Stimulated activated CD8-positive, alpha-beta memory T cell treated with anti-CD3 and anti-CD28 coated beads, Interleukin-12 subunit alpha, Interleukin-12 subunit beta, amount 100 ng/mL, for 24 hours (primary cell): ENCODE measurements around the gene MLN.

ENCODE experiments used
- DNase-seq: peaks from one replicate; pipeline ENCODE4 v3.0.0-alpha.2; 2020; ENCODE audit errors: extremely low read depth

The MLN gene

GRCh38 chr6:33788694-33789549 lies 14.9 kb downstream of the MLN start, which contains the start of gene LEMD2:
Gene LEMD2, minus strand, starts transcription at chr6:33789130. Its CDS starts 14 bp downstream, at chr6:33789116.
- peak; percentile 73 for DNase-seq

- DNase-seq = peak; percentile 42
These were observed 15.7 kb downstream of the MLN start for GRCh38 chr6:33787954-33788693.

- no peak for DNase-seq
These were observed 16.4 kb downstream of the MLN start for GRCh38 chr6:33787346-33787953.

- no peak for DNase-seq
These were observed 17.1 kb downstream of the MLN start for GRCh38 chr6:33786736-33787135.

- DNase-seq = no peak
These were observed 18.0 kb downstream of the MLN start for GRCh38 chr6:33785778-33786177.

- DNase-seq = no peak
These were observed 19.0 kb downstream of the MLN start for GRCh38 chr6:33784787-33785186.

GRCh38 chr6:33783781-33784520 lies 19.9 kb downstream of the MLN start:
- DNase-seq = no peak

GRCh38 chr6:33782561-33782960 lies 21.2 kb downstream of the MLN start:
- DNase-seq = no peak

GRCh38 chr6:33781131-33781975 lies 22.4 kb downstream of the MLN start:
- no peak for DNase-seq

GRCh38 chr6:33779895-33780294 lies 23.9 kb downstream of the MLN start:
- DNase-seq = no peak

- no peak for DNase-seq
These were observed 24.5 kb downstream of the MLN start for GRCh38 chr6:33779290-33779689.

GRCh38 chr6:33778444-33779121 lies 25.2 kb downstream of the MLN start:
- DNase-seq = no peak

- no peak for DNase-seq
These were observed 26.1 kb downstream of the MLN start for GRCh38 chr6:33777398-33778388.

- no peak for DNase-seq
These were observed 27.0 kb downstream of the MLN start for GRCh38 chr6:33776764-33777163.

GRCh38 chr6:33776186-33776585 lies 27.6 kb downstream of the MLN start:
- no peak for DNase-seq

- no peak for DNase-seq
These were observed 29.0 kb downstream of the MLN start for GRCh38 chr6:33774774-33775173.

GRCh38 chr6:33772902-33773472 lies 30.8 kb downstream of the MLN start:
- no peak for DNase-seq

GRCh38 chr6:33772082-33772830 lies 31.5 kb downstream of the MLN start:
- DNase-seq = no peak
